HG03280 (cell line): Measurements from ENCODE around the gene NECAP2.

Source experiments
- ATAC-seq: cut with Tn5 transposase; IDR thresholded peaks from one replicate; pipeline ENCODE4 v1.9.1; 2021; ENCODE audit warnings: mild to moderate bottlenecking, moderate library complexity; ENCODE audit not compliant: unreplicated experiment

Gene NECAP2, protein sequence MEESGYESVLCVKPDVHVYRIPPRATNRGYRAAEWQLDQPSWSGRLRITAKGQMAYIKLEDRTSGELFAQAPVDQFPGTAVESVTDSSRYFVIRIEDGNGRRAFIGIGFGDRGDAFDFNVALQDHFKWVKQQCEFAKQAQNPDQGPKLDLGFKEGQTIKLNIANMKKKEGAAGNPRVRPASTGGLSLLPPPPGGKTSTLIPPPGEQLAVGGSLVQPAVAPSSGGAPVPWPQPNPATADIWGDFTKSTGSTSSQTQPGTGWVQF

DNA sequence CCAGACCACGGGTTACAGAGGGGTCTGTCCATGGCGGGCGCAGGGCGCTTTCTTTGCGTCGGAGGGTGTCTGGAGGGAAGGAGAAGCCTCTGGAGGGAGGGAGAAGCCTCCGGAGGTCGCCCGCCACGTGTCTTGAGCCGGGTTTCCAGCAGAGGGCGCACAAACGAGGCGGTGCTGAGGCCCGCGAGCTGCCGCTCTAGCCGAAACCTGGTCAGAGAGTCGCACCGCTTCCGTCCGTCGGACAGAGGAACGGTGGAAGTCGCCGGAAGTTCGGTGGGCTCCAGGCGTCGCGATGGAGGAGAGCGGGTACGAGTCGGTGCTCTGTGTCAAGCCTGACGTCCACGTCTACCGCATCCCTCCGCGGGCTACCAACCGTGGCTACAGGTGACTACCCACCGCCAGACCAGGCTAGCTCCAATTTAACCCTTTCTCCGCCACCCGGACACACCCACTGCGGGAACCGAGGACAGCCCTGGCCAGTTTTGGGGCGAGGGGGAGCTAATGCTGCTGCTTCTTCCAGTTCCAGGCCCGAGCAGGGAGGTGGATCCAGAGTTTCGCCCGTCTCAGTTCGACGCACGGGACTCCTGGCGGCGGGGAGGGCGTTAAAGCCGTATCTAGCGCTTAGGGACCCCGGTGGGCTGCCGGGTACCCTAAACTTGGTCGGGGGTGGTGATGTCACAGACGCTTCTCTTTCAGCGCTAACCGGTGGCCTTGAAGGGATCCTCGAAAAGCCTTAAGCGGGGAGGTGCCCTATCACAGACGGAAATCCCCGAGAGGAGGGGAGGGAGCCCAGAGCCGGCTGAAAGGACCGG, at the start of gene NECAP2:
NECAP2 (plus strand) TSS at position 255 of the 812 bp plus-strand sequence; CDS start at position 293, 38 bp downstream.
- peak; percentile 88 for ATAC-seq

DNA sequence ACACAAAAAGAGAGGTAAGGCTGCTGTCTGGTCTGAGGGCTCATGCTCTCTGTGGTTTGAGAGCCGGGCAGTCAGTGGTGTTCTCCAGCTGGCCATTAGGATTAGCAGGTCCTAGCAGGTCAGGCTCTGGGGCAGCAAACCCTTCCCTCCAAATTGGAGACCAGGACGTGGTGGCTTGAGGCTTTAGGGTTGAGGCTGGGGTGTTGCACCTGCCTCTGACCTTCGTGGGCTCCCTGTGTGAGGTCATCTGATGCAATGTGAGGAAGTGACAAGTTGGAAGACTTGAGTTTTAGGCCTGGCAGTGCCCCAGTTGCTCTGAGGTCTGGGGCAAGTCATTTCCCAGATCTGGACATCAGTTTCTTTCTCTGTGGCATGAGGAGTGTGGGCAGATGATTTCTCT, 49.1 kb upstream of the NECAP2 start:
- ATAC-seq = no peak

DNA sequence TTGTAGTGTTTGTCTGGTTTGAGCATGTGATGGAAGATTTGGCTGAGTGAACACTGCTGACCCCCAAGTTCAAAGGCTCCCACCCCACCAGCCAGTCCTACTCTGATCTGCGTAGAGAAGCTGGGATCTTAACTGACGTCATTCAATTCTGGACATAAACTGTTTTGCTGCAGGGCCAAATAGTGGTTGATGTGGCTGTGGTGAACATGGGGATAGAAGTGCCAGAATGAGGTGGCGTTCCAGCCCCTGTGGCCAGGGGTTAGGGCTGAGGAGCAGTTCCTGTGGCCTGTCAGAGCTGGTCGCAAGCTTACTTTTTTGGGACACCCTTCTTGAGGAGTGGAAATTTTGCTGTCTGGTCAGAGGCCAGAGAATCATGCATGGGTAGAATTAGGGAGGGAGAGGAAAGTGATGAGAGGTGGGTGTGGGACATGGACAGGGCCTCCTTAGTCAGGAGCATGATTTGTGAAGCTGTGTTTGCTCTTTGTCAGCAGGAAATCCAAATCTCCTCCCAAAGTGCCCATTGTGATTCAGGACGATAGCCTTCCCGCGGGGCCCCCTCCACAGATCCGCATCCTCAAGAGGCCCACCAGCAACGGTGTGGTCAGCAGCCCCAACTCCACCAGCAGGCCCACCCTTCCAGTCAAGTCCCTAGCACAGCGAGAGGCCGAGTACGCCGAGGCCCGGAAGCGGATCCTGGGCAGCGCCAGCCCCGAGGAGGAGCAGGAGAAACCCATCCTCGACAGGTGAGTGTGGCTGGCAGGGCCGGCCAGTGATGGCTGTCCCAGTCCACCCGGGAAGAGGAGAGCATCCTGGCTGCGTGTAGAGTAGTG, 47.6 kb upstream of the NECAP2 start:
- no peak for ATAC-seq

DNA sequence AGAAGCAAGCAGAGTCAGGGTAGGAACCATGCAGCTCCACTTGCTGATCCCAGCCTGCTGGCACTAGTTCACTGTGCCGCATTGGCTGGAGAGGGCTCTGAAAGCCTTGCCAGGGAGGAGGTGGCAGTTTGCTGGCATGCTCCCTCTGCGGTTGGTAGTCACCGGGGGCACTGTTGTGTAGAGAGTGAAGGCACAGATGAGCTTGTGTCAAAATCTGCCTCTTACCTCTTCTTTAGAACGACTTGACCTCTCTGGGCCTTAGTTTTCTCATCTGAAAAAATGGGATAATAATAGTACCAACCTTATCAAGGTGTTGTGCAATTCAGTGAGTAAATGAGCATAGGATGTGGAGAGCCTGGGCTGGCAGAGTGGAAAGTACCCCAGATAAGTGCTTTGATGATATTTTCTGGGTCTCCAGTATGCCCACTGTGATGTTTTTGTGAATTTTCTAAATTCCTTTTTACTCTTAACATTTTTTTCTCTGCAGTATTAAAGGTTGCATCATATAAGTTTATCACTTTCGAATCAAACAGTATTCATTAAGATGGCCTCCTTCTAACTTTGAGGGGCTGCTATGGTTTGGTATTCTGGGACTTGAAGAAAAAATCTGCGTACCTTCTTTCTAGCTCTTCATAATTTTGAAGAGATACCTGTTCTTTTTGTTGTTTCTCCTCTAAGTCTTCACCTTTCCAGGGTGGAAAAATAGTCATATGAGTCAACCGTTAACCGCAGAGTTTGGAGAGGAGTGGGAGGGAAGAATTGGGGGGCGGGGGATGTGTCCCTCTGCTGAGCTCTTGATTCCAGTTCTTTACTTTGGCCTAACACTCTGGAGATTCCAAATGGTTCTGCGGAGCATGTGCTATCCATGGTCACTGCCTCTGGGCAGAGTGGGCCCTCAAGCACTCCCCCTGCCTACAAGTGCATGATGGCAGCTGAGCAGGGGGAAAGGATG, 46.7 kb upstream of the NECAP2 start:
- no peak for ATAC-seq

DNA sequence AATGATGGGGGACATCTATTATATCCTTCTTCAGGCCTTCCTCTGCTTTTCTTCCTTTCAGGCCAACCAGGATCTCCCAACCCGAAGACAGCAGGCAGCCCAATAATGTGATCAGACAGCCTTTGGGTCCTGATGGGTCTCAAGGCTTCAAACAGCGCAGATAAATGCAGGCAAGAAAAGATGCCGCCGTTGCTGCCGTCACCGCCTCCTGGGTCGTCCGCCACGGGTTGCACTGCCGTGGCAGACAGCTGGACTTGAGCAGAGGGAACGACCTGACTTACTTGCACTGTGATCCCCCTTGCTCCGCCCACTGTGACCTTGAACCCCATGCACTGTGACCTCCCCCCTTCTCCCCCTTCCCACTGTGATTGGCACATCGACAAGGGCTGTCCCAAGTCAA, 45.5 kb upstream of the NECAP2 start:
- no peak for ATAC-seq

DNA sequence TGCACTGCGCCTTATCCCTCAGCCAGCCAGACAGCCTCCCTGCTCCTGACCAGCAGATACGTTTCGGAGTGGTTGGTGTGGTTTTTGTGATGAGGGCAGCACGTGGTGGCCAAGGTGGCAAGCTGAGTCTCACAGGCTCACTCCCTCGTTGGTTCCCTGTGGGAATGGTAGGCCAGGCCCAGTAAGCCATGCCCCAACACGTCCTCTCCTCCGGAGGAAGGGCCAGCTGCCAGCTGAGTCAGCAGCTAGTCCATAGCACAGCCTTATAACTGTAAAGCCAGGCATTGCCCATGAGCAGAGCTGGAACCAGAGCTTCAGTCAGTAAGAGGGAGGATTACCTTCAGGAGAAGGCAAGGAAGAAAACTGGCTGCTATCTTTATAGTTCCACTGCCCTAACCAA, 43.9 kb upstream of the NECAP2 start:
- ATAC-seq = no peak

DNA sequence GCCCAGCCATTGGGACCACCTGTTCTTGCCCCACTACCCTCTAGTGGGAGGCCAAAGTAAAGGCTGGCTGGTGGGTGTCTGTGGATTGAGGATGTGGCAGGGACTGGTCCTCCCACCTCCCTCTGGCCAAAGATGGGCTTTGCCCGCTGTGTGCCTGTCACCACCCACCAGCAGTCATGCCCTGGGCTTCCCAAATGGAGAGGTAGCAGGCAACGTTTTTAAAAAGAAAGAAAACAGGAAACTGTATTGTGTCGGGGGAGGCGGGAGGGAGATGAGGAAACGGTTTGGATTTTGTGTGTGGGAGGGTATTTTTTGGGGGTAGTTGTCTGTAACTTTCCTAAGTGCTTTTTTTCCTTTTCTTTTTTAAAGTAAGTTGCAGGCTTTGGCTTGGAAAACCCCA, 43.4 kb upstream of the NECAP2 start:
- no peak for ATAC-seq

DNA sequence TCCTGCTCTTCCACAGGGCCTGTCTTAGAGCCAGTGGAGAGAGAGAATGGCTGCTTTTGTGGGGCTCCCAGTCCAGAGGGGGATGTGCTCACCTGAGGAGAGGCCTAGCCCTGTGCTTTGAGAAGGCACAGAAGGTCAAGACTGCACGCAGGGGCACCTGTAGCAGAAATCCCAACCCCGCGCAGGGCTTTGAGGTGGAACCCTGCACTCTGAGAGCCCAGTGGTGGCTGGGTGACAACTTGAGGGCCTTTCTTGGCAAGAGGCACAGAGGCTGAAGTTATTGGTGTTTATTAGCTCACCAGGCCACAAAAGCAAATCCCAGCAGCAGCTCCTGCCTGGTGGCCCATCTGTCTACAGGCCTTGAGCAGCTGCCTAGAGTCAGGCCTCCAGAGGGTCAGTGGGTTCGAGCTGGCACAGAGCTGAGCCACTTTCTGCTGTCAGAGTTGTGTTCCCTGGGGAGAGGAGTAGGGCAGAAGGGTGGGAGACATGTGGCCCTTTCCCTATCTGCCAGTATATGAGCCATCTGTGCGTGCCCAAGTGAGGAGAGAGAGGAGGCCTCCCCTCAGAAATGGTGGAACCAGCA, 42.1 kb upstream of the NECAP2 start:
- no peak for ATAC-seq

DNA sequence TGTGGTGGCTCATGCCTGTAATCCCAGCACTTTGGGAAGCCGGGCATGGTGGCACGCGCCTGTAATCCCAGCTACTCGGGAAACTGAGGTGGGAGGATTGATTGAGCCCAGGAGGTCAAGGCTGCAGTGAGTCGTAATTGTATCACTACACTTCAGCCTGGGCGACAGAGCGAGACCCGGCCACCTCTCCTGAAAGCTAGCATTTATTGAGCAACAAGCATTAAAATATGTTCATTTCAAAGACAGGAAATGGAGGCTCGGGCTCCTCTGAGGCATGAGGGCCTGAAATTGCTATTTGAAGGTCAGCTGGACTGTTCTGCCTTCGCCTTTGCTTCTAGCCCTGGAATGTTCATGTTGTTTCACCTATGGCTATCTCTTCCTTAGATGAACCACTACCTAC, 37.8 kb upstream of the NECAP2 start:
- no peak for ATAC-seq

DNA sequence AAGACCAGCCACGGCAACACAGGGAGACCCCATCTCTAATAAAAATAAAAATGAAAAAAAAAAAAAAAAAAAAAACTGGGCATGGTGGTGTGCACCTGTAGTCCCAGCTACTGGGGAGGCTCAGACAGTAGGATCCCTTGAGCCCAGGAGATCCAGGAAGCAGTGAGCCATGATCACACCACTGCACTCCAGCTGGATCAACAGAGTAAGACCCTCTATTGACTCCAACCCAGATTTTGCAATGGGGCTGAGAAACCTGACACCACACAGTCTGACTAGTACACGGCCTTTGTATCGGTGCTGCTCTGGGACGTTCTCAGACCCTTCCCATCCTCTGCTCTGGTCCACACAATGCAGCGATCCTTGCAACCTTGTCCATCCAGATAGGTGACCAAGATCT, 35.1 kb upstream of the NECAP2 start:
- no peak for ATAC-seq

DNA sequence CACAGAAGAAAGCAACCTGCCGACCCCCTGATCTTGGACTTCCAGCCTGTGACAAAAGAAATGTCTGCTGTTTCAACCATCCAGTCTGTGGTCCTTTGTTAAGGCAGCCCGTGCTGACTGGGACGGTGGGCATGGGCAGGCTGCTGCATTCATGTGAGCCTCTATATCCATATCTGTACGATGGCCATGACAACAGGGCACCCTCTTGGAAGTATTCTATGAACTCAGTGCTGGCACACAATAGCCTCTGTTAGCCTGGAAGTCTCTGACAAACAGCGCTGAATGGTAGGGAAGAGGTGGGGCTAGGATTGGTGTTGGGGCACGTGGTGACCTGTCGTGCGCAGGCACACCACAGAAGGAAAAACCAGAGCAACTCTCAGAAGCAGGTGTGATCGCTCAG, 33.7 kb upstream of the NECAP2 start:
- ATAC-seq = no peak

DNA sequence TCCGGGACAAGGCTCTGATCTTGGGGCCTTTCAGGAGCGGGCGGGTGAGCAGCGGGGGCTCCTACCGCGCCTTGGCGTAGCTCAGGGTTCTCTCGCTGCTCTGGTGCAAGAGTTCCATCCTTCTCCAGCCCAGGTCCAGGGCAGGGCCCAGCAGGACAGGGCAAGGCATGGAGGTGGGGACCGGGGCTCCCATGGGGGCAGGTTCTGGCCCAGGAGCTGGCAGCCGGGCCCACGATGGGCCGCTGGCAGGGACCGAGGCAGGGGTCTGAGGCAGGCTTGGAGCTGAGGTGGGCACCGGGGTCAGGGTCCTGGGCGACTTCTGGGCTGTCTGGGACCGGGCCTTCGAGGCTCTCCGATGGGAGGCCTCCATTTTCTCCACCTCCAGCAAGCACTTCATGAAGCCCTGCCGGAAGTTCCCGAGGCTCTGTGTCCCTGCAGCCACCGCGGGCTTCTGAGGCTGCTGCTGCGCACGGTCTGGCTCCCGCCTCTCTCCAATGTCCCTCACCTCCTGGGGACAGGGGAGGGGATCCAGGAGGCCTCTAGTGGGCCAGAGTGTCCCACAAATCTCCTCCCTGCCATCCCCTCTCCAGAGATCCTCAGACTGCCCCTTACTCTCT, 30.9 kb upstream of the NECAP2 start:
- no peak for ATAC-seq

DNA sequence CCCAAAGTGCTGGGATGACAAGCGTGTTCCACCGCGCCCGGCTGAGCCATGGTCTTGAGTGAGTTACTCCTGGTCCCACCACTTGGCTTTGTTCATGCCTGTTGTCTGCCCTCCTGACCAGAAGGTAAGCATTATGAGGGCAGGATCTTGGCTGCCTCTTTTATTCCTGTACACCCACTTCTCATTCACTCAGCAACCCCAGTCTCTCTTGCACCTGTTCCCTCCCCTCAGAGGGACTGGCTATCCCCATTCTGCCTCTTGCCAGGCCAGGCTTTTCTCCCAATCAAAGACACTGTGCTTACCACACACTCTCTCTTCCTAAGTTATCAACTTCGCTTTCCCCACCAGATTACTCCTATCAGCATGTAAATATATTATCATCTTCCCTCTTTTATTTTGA, 29.7 kb upstream of the NECAP2 start:
- no peak for ATAC-seq

DNA sequence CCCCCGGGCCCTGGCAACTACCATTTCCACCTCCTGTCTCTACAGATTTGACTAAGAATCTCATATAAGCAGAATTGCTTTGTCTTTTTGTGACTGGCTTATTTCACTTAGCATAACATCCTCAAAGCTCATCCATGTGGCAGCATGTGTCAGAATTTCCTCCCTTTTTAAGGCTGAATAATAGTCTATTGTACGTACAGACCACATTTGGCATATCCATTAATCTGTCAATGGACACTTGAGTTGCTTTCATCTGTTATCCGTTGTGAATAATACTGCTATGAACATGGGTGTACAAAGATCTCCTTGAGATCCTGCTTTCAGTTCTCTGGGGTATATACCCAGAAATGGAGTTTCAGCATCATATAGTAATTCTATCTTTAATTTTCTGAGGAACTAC, 27.3 kb upstream of the NECAP2 start:
- no peak for ATAC-seq

DNA sequence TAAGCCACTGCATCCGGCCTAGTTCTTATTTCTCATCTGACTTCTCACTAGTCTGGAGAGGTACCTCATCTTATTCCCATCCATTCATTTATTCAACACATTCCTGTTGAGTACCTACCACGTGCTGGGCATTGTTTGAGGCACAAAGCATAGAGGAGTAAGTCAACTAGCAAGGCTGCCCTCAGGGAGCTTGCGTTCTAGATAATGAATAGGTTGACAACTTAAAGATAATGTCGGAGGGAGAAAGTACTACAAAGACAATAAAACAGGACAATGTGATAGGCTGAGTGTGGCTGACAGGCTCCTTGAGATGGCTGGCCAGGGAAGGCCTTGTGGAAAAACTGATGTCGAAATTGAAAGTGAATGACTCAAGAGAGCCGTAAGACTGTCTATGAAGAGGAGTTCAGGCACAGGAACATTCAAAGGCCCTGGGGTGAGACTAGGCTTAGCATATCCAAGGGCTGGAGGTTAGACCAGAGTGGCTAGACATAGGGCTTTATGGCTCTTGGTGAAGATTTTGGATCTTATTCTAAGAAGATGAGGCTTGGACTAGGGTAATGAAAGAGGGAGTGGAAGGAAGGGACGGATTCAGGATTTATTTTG, 21.6 kb upstream of the NECAP2 start:
- ATAC-seq = no peak

DNA sequence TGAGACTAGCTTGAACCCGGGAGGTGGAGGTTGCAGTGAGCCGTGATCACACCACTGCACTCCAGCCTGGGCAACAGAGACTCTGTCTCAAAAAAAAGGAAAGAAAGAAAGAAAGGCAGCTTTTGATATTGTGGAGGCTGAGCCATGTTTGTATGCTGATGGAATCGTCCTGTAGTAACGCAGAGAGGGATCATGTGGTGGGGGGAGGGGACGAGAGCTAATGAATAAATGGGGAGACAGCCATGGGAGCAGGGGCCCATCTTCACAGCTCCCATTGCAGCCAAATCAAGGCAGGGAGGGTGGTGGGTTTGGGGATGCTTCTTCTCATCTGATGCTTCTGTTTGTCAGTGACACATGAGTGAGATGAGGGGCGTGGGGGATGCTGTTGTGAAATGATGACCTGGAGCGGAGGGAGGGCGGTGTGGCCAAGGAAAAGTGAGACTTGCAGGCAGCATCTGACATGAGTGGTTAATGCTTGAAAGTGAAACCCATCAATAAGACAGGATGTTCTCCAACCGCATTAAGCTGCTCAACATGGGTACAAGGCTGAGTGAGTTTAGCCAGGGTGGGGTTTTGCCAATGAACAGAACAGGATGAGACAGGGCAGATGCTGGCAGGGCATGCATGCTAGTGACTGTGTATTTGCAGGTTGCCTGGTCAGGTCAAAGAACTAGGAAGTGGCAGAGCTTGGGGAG, 20.0 kb upstream of the NECAP2 start:
- no peak for ATAC-seq

DNA sequence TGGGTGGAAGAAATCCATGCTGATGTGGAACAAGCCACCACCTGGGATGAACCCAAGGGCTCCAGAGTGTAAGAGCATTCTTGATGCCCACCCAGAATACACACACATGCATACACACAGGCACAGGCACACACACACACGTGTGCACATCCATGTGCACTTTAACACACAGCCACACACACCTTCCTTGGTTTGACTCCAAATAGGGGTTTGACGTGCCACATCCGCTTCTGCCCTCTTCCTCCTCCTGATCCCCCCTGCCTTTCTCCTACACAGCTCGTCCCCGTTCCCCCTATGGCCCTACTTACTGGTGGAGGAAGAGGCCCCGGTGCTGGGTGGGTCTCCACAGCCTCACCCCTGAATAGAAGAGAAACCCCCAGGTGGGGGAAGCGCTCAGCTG, 19.3 kb upstream of the NECAP2 start:
- ATAC-seq = no peak

DNA sequence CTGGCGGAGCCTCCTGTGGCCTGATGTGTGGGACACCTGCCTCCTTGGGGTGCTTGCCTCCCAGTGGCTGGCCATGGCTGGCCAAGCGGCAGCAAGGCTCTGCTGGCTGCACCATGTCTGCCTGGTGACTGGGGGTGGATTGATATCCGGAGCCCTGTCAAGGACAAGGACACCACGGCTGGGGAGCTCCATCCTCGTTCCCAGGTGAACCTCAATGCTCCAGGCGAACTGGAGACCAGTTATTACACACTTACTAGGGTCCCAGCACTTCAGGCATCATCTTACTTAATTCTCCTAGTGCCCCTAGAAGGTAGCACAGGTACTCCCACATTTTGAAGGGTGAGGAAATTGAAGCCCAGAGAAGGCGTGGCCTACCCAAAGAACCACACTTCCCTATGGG, 18.5 kb upstream of the NECAP2 start:
- ATAC-seq = no peak
